H1 (cell line): ENCODE data around the gene ADGRL3. TPM values are rescaled to one million over a fixed set of nuclear protein-coding genes. Genes with fewer than 3 reads are reported as not detected.

Source experiments
- CTCF ChIA-PET: fragments of 300-600 bp; sonication (Branson Sonifier 250); formaldehyde crosslinking; loops from one replicate; lab custom pipeline; 2021; ENCODE audit not compliant: partially characterized antibody; lab: Charles Lee
- POLR2A ChIA-PET: fragments of 300-600 bp; sonication (Branson Sonifier 250); formaldehyde crosslinking; loops from one replicate; lab custom pipeline; 2021; ENCODE audit warnings: inconsistent platforms; ENCODE audit not compliant: partially characterized antibody; lab: Charles Lee
- DNase-seq, 2 experiments: peaks; one replicate each; pipeline versions ENCODE4 v3.0.0 to v3.0.0-alpha.2; 2010 to 2022; ENCODE audit warnings: low spot score in 2 of 2, low read depth in 1 of 2, mixed read lengths in 1 of 2
- FAIRE-seq: peaks from 2 replicates; lab custom pipeline; 2011; peaks lifted over from hg19 to GRCh38; lab: Jason Lieb, UNC
- H2AFZ ChIP-seq: 2 replicates; pipeline ENCODE4 v1.8.1; 2012; ENCODE audit warnings: low read length, inconsistent platforms
- H2AK5ac ChIP-seq: 2 replicates; pipeline ENCODE4 v1.6.1; 2013; ENCODE audit warnings: low read depth, low read length
- H2BK120ac ChIP-seq: replicated peaks from 2 replicates; pipeline ENCODE3; 2013; ENCODE audit warnings: low read depth, low read length, inconsistent platforms
- H2BK12ac ChIP-seq: 2 replicates; pipeline ENCODE4 v1.6.1; 2013; ENCODE audit warnings: low read depth, low read length
- H2BK15ac ChIP-seq: 2 replicates; pipeline ENCODE4 v1.6.1; 2013; ENCODE audit warnings: low read length
- H2BK20ac ChIP-seq: 2 replicates; pipeline ENCODE4 v1.6.1; 2013; ENCODE audit warnings: low read length
- H2BK5ac ChIP-seq: 2 replicates; pipeline ENCODE4 v1.6.1; 2013; ENCODE audit warnings: low read depth, low read length
- H3K14ac ChIP-seq: 2 replicates; pipeline ENCODE4 v1.6.1; 2013; ENCODE audit warnings: inconsistent platforms; ENCODE audit not compliant: insufficient read length
- H3K18ac ChIP-seq: 2 replicates; pipeline ENCODE4 v1.6.1; 2013; ENCODE audit warnings: low read length; ENCODE audit errors: extremely low read depth
- H3K23ac ChIP-seq: 2 replicates; pipeline ENCODE4 v1.6.1; 2013; ENCODE audit warnings: inconsistent platforms; ENCODE audit not compliant: insufficient read length
- H3K23me2 ChIP-seq: 2 replicates; pipeline ENCODE4 v1.6.1; 2013; ENCODE audit warnings: low read depth, low read length
- H3K27ac ChIP-seq: 2 replicates; pipeline ENCODE4 v1.6.1; 2011; ENCODE audit warnings: low read depth, low read length, inconsistent platforms
- H3K27me3 ChIP-seq, 4 experiments: replicated peaks in 1 of 4; 1 replicate in 1 of 4; 2 replicates in 3 of 4; pipeline versions ENCODE4 v1.6.1 to v1.8.1; 2011 to 2013; ENCODE audit warnings: low read length in 3 of 4, mild to moderate bottlenecking in 3 of 4, inconsistent platforms in 2 of 4, mixed read lengths in 2 of 4, moderate library complexity in 1 of 4; ENCODE audit not compliant: control insufficient read depth in 3 of 4, insufficient read depth in 3 of 4; ENCODE audit errors: extremely low read depth in 1 of 4
- H3K36me3 ChIP-seq, 4 experiments: 2 replicates each; pipeline versions ENCODE4 v1.6.1 to v1.8.1; 2011 to 2013; ENCODE audit warnings: mild to moderate bottlenecking in 4 of 4, low read length in 3 of 4, moderate library complexity in 2 of 4, control low read depth in 1 of 4, inconsistent platforms in 1 of 4; ENCODE audit not compliant: insufficient read depth in 4 of 4, control insufficient read depth in 2 of 4
- H3K4ac ChIP-seq: replicated peaks from 2 replicates; pipeline ENCODE3; 2013; ENCODE audit warnings: low read length, low read depth, mixed read lengths, inconsistent platforms; ENCODE audit not compliant: insufficient read length
- H3K4me1 ChIP-seq, 4 experiments: replicated peaks in 1 of 4; 1 replicate in 1 of 4; 2 replicates in 3 of 4; pipeline versions ENCODE4 v1.6.1 to v1.8.1; 2011 to 2013; ENCODE audit warnings: low read length in 3 of 4, inconsistent platforms in 2 of 4, mixed read lengths in 1 of 4; ENCODE audit not compliant: insufficient read depth in 4 of 4, control insufficient read depth in 3 of 4
- H3K4me2 ChIP-seq, 2 experiments: 2 replicates each; pipeline versions ENCODE4 v1.6.1 to v1.8.1; 2011 to 2013; ENCODE audit warnings: low read depth in 2 of 2, low read length in 2 of 2, control low read depth in 1 of 2, inconsistent platforms in 1 of 2, mild to moderate bottlenecking in 1 of 2; ENCODE audit not compliant: insufficient read depth in 1 of 2
- H3K4me3 ChIP-seq, 4 experiments: fragments of 200-600, 300-600 bp in 1 of 4; sonication (generic), shearing (Covaris generic), sonication (Bioruptor Twin) in 1 of 4; 2 replicates each; pipeline versions ENCODE4 v1.5.1 to v1.8.1; 2011 to 2016; ENCODE audit warnings: low read length in 4 of 4, low read depth in 3 of 4, control low read depth in 2 of 4, inconsistent platforms in 2 of 4, mild to moderate bottlenecking in 2 of 4, mixed read lengths in 1 of 4, moderate library complexity in 1 of 4; ENCODE audit not compliant: insufficient read depth in 2 of 4; ENCODE audit errors: extremely low read depth in 1 of 4
- H3K56ac ChIP-seq: replicated peaks from 2 replicates; pipeline ENCODE3; 2013; ENCODE audit warnings: low read depth, mild to moderate bottlenecking, mixed read lengths, low read length, inconsistent platforms; ENCODE audit not compliant: insufficient read length
- H3K79me1 ChIP-seq: 2 replicates; pipeline ENCODE4 v1.6.1; 2013; ENCODE audit warnings: low read depth, low read length, control low read depth
- H3K79me2 ChIP-seq, 2 experiments: 2 replicates each; pipeline versions ENCODE4 v1.6.1 to v1.8.1; 2012 to 2013; ENCODE audit warnings: low read length in 2 of 2, mild to moderate bottlenecking in 2 of 2, inconsistent platforms in 1 of 2; ENCODE audit not compliant: insufficient read depth in 2 of 2, control insufficient read depth in 1 of 2
- H3K9ac ChIP-seq, 4 experiments: replicated peaks in 1 of 4; 1 replicate in 1 of 4; 2 replicates in 3 of 4; pipeline versions ENCODE4 v1.6.1 to v1.8.1; 2011 to 2013; ENCODE audit warnings: low read depth in 3 of 4, low read length in 3 of 4, control low read depth in 2 of 4, mild to moderate bottlenecking in 2 of 4, moderate library complexity in 2 of 4, inconsistent platforms in 1 of 4; ENCODE audit errors: extremely low read depth in 1 of 4
- H3K9me3 ChIP-seq, 2 experiments: 2 replicates each; pipeline versions ENCODE4 v1.6.1 to v1.8.1; 2012 to 2013; ENCODE audit warnings: mild to moderate bottlenecking in 2 of 2, moderate library complexity in 2 of 2, control low read depth in 1 of 2, inconsistent platforms in 1 of 2, low read depth in 1 of 2, low read length in 1 of 2, mixed read lengths in 1 of 2; ENCODE audit not compliant: insufficient read depth in 2 of 2
- H4K20me1 ChIP-seq, 2 experiments: replicated peaks in 1 of 2; 2 replicates each; pipeline versions ENCODE3 to v1.8.1; 2011 to 2013; ENCODE audit warnings: inconsistent platforms in 2 of 2, low read length in 2 of 2, mild to moderate bottlenecking in 1 of 2; ENCODE audit not compliant: insufficient read depth in 2 of 2, control insufficient read depth in 1 of 2
- H4K5ac ChIP-seq: 2 replicates; pipeline ENCODE4 v1.6.1; 2013; ENCODE audit warnings: low read length, low read depth, mixed read lengths, inconsistent platforms; ENCODE audit not compliant: insufficient read length
- H4K8ac ChIP-seq: 2 replicates; pipeline ENCODE4 v1.8.0; 2013; ENCODE audit warnings: mild to moderate bottlenecking, moderate library complexity, low read length, inconsistent platforms; ENCODE audit not compliant: insufficient read depth; ENCODE audit errors: extremely low read depth
- H4K91ac ChIP-seq: replicated peaks from 2 replicates; pipeline ENCODE3; 2013; ENCODE audit warnings: low read length, mixed read lengths, inconsistent platforms; ENCODE audit not compliant: insufficient read length
- BCL11A ChIP-seq, 2 experiments: IDR thresholded peaks; one replicate each; pipeline ENCODE4 v1.6.1; 2011; ENCODE audit warnings: low read depth in 2 of 2, low read length in 2 of 2, mild to moderate bottlenecking in 2 of 2
- CBX5 ChIP-seq: fragments of 300-800, 300-1000 bp; sonication (generic); IDR thresholded peaks from 2 replicates; pipeline ENCODE4 v1.7.1; 2016; ENCODE audit warnings: antibody characterized with exemption, low read length, low read depth
- CREB1 ChIP-seq: IDR thresholded peaks from 2 replicates; pipeline ENCODE4 v1.6.1; 2012; ENCODE audit warnings: inconsistent platforms
- HDAC2 ChIP-seq, 2 experiments: fragments of 300-600 bp in 1 of 2; sonication (generic) in 1 of 2; IDR thresholded peaks; 2 replicates each; pipeline ENCODE4 v1.6.1; 2011 to 2012; ENCODE audit warnings: low read depth in 2 of 2, low read length in 2 of 2, mild to moderate bottlenecking in 2 of 2, moderate library complexity in 2 of 2, borderline replicate concordance in 1 of 2, inconsistent platforms in 1 of 2
- KDM4A ChIP-seq: IDR thresholded peaks from one replicate; pipeline ENCODE4 v1.7.1; 2012; ENCODE audit warnings: low read depth, mild to moderate bottlenecking, moderate library complexity, low read length, inconsistent platforms; ENCODE audit not compliant: severe bottlenecking
- MAFK ChIP-seq: IDR thresholded peaks from 2 replicates; pipeline ENCODE4 v1.6.1; 2012; ENCODE audit warnings: low read depth, mild to moderate bottlenecking, improper control_type of control experiment, low read length
- RFX5 ChIP-seq: IDR thresholded peaks from 2 replicates; pipeline ENCODE4 v1.6.1; 2011; ENCODE audit warnings: low read depth, low read length, improper control_type of control experiment, borderline replicate concordance
- RNF2 ChIP-seq: fragments of 200-900, 300-1000 bp; sonication (generic); IDR thresholded peaks from 2 replicates; pipeline ENCODE4 v1.7.1; 2016; ENCODE audit warnings: borderline replicate concordance, low read depth, mild to moderate bottlenecking, antibody characterized with exemption, low read length; ENCODE audit not compliant: poor library complexity, severe bottlenecking; ENCODE audit errors: missing control alignments
- SIRT6 ChIP-seq: IDR thresholded peaks from one replicate; pipeline ENCODE4 v1.7.1; 2012; ENCODE audit warnings: low read length, inconsistent platforms
- SP2 ChIP-seq: IDR thresholded peaks from 2 replicates; pipeline ENCODE4 v1.6.1; 2012; ENCODE audit warnings: mild to moderate bottlenecking, low read length, inconsistent platforms
- TAF1 ChIP-seq: IDR thresholded peaks from 2 replicates; pipeline ENCODE4 v1.6.1; 2011; ENCODE audit warnings: mild to moderate bottlenecking, low read depth, low read length
- TAF7 ChIP-seq: optimal IDR thresholded peaks from 2 replicates; pipeline ENCODE3; 2011; ENCODE audit warnings: low read depth, mild to moderate bottlenecking, inconsistent platforms, low read length, moderate library complexity, borderline replicate concordance
- WGBS, 2 experiments: shearing (Covaris generic) in 1 of 2; methylation state at CpG; one replicate each; pipeline versions ENCODE4 v1.1.6 to v1.1.7; 2013 to 2015; ENCODE audit warnings: low lambda C conversion rate in 2 of 2, mixed read lengths in 2 of 2, inconsistent platforms in 1 of 2, low coverage in 1 of 2, missing lambda C conversion rate in 1 of 2; ENCODE audit not compliant: insufficient replicate concordance in 2 of 2, insufficient coverage in 1 of 2, insufficient read length in 1 of 2; ENCODE audit errors: extremely low coverage in 1 of 2, missing lambda C conversion rate in 1 of 2; 5-methylcytosine and 5-hydroxymethylcytosine counted together
- polyA plus RNA-seq, 7 experiments: library from polyadenylated mRNA; depleted of rRNA in 3 of 7; stranded (reverse) in 5 of 7; unstranded in 2 of 7; fragments of >200 nt in 5 of 7; fragments of 200-250 nt in 2 of 7; gene quantifications; 1 replicate in 5 of 7; 2 replicates in 1 of 7; 4 replicates in 1 of 7; pipeline versions ENCODE4 v1.2.1 to v1.2.3, GENCODE V29; 2011 to 2013; ENCODE audit warnings: missing spikeins in 2 of 7, mixed read lengths in 2 of 7
- total RNA-seq: library from RNA; stranded (reverse); fragmentation: NEBNext Ultra II Directional; extraction: Animal tissue kit (Norgen Biotek cat#: 25700); gene quantifications from 2 replicates; pipeline ENCODE4 v1.2.1, GENCODE V29; 2021
- TF ChIP-seq, protein P1 (sequence below): IDR thresholded peaks from 2 replicates; pipeline ENCODE4 v1.6.1; 2012; ENCODE audit warnings: low read length, inconsistent platforms

ADGRL3 gene
- total and polyA plus RNA-seq, 2 of the 8 experiments (the other 6 are each of a cell fraction or from before 2014, with no cell fraction given) = 6.6 to 13.0 TPM

DNA sequence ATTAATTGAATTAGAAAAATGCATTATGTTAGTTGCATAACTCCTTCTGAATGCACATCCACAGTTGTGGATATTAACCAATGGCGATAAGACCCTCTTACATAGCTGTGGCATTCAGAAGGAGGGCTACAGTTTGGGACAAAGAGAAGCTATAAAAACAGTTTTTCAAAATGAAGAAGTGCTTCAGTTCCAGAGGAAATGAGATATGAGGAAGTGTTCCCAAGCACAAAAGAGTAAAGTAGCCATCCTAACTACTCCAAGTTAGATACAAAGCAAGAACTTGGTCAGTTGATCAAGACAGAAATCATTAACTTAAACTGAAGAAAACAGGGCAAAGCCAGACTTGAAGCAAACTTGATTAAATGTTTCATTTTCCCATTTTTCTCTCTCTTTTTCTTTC is 17.2 kb upstream of the ADGRL3 start:
- Histone ChIP-seq H2AK5ac (no peak overlapping the region), H3K14ac (no peak overlapping the region), H3K4me3 (no peak overlapping the region), H3K9me3 (peaks cover 5 to 14% of the 10 kb centered on the region in 2 experiments), H2BK120ac (no peak overlapping the region), H3K4ac (no peak overlapping the region), H4K8ac (no peak overlapping the region), H2BK20ac (no peak overlapping the region), H2AFZ (no peak overlapping the region), H3K23me2 (no peaks in the 10 kb centered on the region), H3K79me1 (no peaks in the 10 kb centered on the region), H3K9ac (no peak overlapping the region), H2BK5ac (no peak overlapping the region), H3K4me1 (no peaks in the 10 kb centered on the region), H3K56ac (no peak overlapping the region), H2BK12ac (no peak overlapping the region), H3K27ac (no peak overlapping the region), H3K4me2 (no peak overlapping the region), H3K36me3 (no peaks in the 10 kb centered on the region), H3K79me2 (no peaks in the 10 kb centered on the region), H2BK15ac (no peak overlapping the region), H4K91ac (no peak overlapping the region), H4K20me1 (no peaks in the 10 kb centered on the region), H3K27me3 (no peaks in the 10 kb centered on the region), H3K18ac (no peak overlapping the region), H4K5ac (no peak overlapping the region), H3K23ac (no peak overlapping the region)
- DNase-seq = no peak
- FAIRE-seq = no peak
- 97% methylated on average over 1 of the region's 1 CpG; no CpG with 5 or more reads in 1 of the 2 experiments for WGBS, 2 experiments
- ChIA-PET POLR2A (no interaction called here), CTCF (no interaction called here)
- TF ChIP-seq RFX5 (no peak), MAFK (no peak), HDAC2 (IDR thresholded peaks at IDR 0.05; ENCODE audit: borderline replicate concordance in 1 of 2, low read depth in 2 of 2, low read length in 2 of 2) (no peak), SP2 (no peak), CBX5 (no peak), TAF7 (no peak), BCL11A (IDR thresholded peaks at IDR 0.05; ENCODE audit: low read depth in 2 of 2, low read length in 2 of 2) (no peak), KDM4A (no peak), CREB1 (no peak), SIRT6 (no peak), TAF1 (no peak), RNF2 (no peak)
- TF ChIP-seq, protein P1, sequence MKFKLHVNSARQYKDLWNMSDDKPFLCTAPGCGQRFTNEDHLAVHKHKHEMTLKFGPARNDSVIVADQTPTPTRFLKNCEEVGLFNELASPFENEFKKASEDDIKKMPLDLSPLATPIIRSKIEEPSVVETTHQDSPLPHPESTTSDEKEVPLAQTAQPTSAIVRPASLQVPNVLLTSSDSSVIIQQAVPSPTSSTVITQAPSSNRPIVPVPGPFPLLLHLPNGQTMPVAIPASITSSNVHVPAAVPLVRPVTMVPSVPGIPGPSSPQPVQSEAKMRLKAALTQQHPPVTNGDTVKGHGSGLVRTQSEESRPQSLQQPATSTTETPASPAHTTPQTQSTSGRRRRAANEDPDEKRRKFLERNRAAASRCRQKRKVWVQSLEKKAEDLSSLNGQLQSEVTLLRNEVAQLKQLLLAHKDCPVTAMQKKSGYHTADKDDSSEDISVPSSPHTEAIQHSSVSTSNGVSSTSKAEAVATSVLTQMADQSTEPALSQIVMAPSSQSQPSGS = no peak
